C4-2B (cell line): ENCODE data around the gene RNASET2.

Experiments
- ZFX ChIP-seq: fragments of 450-650 bp; IDR thresholded peaks from 2 replicates; pipeline ENCODE4 v1.6.1; 2017
- TF ChIP-seq, protein P1 (sequence below): fragments of 450-650 bp; conservative IDR thresholded peaks from 2 replicates; pipeline ENCODE4 v1.5.1; 2017; ENCODE audit warnings: mild to moderate bottlenecking

GRCh38 chr6:166934174-166934573 is 22.2 kb downstream of the RNASET2 start:
- TF ChIP-seq, protein P1, sequence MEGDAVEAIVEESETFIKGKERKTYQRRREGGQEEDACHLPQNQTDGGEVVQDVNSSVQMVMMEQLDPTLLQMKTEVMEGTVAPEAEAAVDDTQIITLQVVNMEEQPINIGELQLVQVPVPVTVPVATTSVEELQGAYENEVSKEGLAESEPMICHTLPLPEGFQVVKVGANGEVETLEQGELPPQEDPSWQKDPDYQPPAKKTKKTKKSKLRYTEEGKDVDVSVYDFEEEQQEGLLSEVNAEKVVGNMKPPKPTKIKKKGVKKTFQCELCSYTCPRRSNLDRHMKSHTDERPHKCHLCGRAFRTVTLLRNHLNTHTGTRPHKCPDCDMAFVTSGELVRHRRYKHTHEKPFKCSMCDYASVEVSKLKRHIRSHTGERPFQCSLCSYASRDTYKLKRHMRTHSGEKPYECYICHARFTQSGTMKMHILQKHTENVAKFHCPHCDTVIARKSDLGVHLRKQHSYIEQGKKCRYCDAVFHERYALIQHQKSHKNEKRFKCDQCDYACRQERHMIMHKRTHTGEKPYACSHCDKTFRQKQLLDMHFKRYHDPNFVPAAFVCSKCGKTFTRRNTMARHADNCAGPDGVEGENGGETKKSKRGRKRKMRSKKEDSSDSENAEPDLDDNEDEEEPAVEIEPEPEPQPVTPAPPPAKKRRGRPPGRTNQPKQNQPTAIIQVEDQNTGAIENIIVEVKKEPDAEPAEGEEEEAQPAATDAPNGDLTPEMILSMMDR: no peak
- TF ChIP-seq ZFX: no peak
